Tibial nerve (tissue), 4 donors: ENCODE data around the gene SCAMP4. TPM values are rescaled to one million over a fixed set of nuclear protein-coding genes. Genes with fewer than 3 reads are reported as not detected.

Experiments used
- DNase-seq, 2 donors: peaks; one replicate each; pipeline ENCODE4 v3.0.0-alpha.2; 2019; ENCODE audit warnings: low spot score in 2 of 2
- H3K27ac ChIP-seq, 4 donors: fragments of 200-600 bp; sonication (generic) in 3 of 4; one replicate each; pipeline ENCODE4 v1.5.1; 2017 to 2019; ENCODE audit warnings: mild to moderate bottlenecking in 1 of 4
- H3K27me3 ChIP-seq, 2 donors: fragments of 200-600 bp; sonication (generic) in 1 of 2; one replicate each; pipeline versions ENCODE4 v1.5.1 to v1.6.0; 2017 to 2019
- H3K36me3 ChIP-seq, 3 donors: fragments of 200-600 bp; sonication (generic); one replicate each; pipeline ENCODE4 v1.5.1; 2018 to 2019
- H3K4me1 ChIP-seq, 4 donors: fragments of 200-600 bp; sonication (generic) in 3 of 4; one replicate each; pipeline ENCODE4 v1.5.1; 2017 to 2019
- H3K4me3 ChIP-seq, 4 donors: fragments of 200-600 bp; sonication (generic) in 3 of 4; one replicate each; pipeline ENCODE4 v1.5.1; 2017 to 2019; ENCODE audit warnings: mild to moderate bottlenecking in 1 of 4, moderate library complexity in 1 of 4
- H3K9me3 ChIP-seq, 4 donors: fragments of 200-600 bp; sonication (generic) in 3 of 4; one replicate each; pipeline ENCODE4 v1.5.1; 2017 to 2019
- EP300 ChIP-seq, 2 donors: sonication (generic); formaldehyde crosslinking; IDR thresholded peaks; one replicate each; pipeline ENCODE4 v1.6.1; 2017; ENCODE audit warnings: antibody characterized with exemption in 2 of 2, mild to moderate bottlenecking in 1 of 2
- POLR2A ChIP-seq, 2 donors: fragments of 450-650 bp; IDR thresholded peaks; one replicate each; pipeline ENCODE4 v1.6.1; 2017; ENCODE audit warnings: antibody characterized with exemption in 2 of 2, mild to moderate bottlenecking in 2 of 2, moderate library complexity in 2 of 2
- WGBS, 2 donors: methylation state at CpG; one replicate each; pipeline ENCODE4 v1.1.5; 2018; 5-methylcytosine and 5-hydroxymethylcytosine counted together
- total RNA-seq, 4 donors: library from RNA; depleted of rRNA; stranded (reverse); fragments of >200 nt; gene quantifications; one replicate each; pipeline ENCODE4 v1.1.0, GENCODE V29; 2016
- TF ChIP-seq, protein P1 (sequence below), 5 experiments: fragments of 200-600 bp in 3 of 5; fragments of 450-650 bp in 2 of 5; sonication (generic) in 3 of 5; IDR thresholded peaks; one replicate each; pipeline ENCODE4 v1.5.1; 2016 to 2019; ENCODE audit warnings: antibody characterized with exemption in 5 of 5, mild to moderate bottlenecking in 3 of 5, moderate library complexity in 2 of 5

The SCAMP4 gene
- total RNA-seq, 4 donors from 2014 or later, result 34.7 to 65.7 (median 56.2) TPM

GRCh38 chr19:1925544-1925943 lies 20.3 kb downstream of the SCAMP4 start:
- WGBS, 2 donors, result 86 to 87% methylated on average over 16 of the region's 16 CpGs
- Histone ChIP-seq H3K36me3 (peaks cover 0 to 51% (median 5%) of the 10 kb centered on the region in 3 donors), H3K4me3 (no peak overlapping the region)

GRCh38 chr19:1929021-1929742 lies 24.0 kb downstream of the SCAMP4 start:
- H3K4me3 ChIP-seq, result peak overlapping the region in 3 of 4 donors; percentile 32 to 43 (median 39)
- peaks cover 0 to 17% (median 9%) of the 10 kb centered on the region in 4 donors for H3K4me1 ChIP-seq
- peak; percentile 68 to 73 for DNase-seq
- H3K9me3 ChIP-seq, result no peaks in the 10 kb centered on the region
- H3K36me3 ChIP-seq, result peaks cover 0 to 16% (median 5%) of the 10 kb centered on the region in 3 donors
- TF ChIP-seq POLR2A (IDR thresholded peaks at IDR 0.05) (no peak), EP300 (IDR thresholded peaks at IDR 0.05) (peak; percentile 27 to 60)
- TF ChIP-seq, protein P1, sequence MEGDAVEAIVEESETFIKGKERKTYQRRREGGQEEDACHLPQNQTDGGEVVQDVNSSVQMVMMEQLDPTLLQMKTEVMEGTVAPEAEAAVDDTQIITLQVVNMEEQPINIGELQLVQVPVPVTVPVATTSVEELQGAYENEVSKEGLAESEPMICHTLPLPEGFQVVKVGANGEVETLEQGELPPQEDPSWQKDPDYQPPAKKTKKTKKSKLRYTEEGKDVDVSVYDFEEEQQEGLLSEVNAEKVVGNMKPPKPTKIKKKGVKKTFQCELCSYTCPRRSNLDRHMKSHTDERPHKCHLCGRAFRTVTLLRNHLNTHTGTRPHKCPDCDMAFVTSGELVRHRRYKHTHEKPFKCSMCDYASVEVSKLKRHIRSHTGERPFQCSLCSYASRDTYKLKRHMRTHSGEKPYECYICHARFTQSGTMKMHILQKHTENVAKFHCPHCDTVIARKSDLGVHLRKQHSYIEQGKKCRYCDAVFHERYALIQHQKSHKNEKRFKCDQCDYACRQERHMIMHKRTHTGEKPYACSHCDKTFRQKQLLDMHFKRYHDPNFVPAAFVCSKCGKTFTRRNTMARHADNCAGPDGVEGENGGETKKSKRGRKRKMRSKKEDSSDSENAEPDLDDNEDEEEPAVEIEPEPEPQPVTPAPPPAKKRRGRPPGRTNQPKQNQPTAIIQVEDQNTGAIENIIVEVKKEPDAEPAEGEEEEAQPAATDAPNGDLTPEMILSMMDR (IDR thresholded peaks at IDR 0.05), result peak; percentile 88 to 94 (median 92)
- 16 to 21% methylated on average over 34 to 41 of the region's 42 CpGs for WGBS, 2 donors
- H3K27me3 ChIP-seq, result no peaks in the 10 kb centered on the region
- peak overlapping the region in 1 of 4 donors; percentile 26 for H3K27ac ChIP-seq

More at GRCh38 chr19:1925544-1925943, 20.3 kb downstream of the SCAMP4 start:
- no peak for TF ChIP-seq EP300 (IDR thresholded peaks at IDR 0.05)
- no peak for TF ChIP-seq POLR2A (IDR thresholded peaks at IDR 0.05)
- TF ChIP-seq, protein P1 (IDR thresholded peaks at IDR 0.05), result no peak
- H3K27me3 ChIP-seq, result no peaks in the 10 kb centered on the region
- H3K27ac ChIP-seq, result no peak overlapping the region
- peaks cover 0 to 17% (median 9%) of the 10 kb centered on the region in 4 donors for H3K4me1 ChIP-seq
- DNase-seq, result no peak
- H3K9me3 ChIP-seq, result no peaks in the 10 kb centered on the region

DNA sequence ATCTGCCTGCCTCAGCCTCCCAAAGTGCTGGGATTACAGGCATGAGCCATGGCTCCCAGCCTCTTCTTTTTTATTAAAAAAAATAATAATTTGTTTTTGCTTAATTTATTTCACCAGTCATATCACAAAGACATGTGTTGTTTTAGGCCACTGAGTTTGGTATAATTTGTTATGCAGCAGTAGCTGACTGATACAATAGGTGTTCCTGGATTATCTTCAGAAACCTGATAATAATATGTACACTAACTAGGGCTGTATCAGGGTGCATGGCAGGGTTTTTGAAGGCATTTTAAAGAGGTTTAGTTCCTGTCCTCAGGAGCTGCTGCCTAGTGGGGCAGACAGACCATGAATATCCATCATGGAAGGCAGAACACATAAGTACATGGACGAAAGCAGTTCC lies 26.2 kb downstream of the SCAMP4 start:
- no peaks in the 10 kb centered on the region for H3K36me3 ChIP-seq
- WGBS, 2 donors, result 93 to 100% methylated on average over 1 of the region's 1 CpG
- TF ChIP-seq POLR2A (IDR thresholded peaks at IDR 0.05) (no peak), EP300 (IDR thresholded peaks at IDR 0.05) (no peak)
- TF ChIP-seq, protein P1 (IDR thresholded peaks at IDR 0.05), result no peak
- H3K4me1 ChIP-seq, result peaks cover 0 to 17% (median 9%) of the 10 kb centered on the region in 4 donors
- no peaks in the 10 kb centered on the region for H3K9me3 ChIP-seq
- no peak for DNase-seq
- H3K4me3 ChIP-seq, result no peak overlapping the region
- H3K27ac ChIP-seq, result no peak overlapping the region
- no peaks in the 10 kb centered on the region for H3K27me3 ChIP-seq

DNA sequence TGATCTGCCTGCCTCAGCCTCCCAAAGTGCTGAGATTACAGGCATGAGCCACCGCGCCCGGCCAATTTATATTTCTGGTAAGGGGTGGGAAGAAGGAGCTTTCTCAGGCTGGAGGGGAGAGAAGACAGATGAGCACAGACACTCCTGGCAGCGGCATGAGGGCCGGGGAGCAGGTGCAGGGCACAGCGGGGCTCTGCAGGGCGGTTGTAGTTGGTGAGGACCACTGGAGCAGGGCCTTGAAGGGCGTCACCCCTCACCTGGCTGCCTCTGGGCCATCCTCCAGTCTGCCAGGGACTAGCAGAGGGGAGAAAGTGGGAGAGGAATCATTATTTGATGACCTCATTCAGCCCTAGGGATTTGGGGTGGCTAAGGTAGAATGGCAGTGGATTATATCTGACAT lies 27.2 kb downstream of the SCAMP4 start:
- 86% methylated on average over 8 of the region's 8 CpGs for WGBS, 2 donors
- no peak overlapping the region for H3K27ac ChIP-seq
- no peak for DNase-seq

DNA sequence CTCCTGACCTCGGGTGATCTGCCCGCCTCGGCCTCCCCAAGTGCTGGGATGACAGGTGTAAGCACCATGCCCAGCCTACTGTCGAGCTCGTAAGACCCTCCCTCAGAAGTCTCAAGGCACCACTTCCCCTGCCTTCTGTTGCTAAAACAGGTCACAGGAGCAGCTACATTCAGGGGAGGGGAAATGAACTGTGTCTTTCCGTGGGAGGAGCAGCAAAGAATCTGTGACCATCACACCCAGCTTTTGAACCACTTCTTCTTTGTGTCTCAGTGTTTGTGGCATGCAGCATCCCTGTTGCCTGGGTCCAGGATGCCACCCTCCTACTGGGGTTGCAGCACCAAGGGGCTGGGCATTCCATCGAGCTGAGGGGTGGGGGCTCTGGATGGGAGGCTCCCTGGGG lies 28.0 kb downstream of the SCAMP4 start:
- no peak for DNase-seq
- H3K9me3 ChIP-seq, result no peaks in the 10 kb centered on the region
- no peaks in the 10 kb centered on the region for H3K27me3 ChIP-seq
- 59 to 75% methylated on average over 6 of the region's 7 CpGs for WGBS, 2 donors
- no peak overlapping the region for H3K27ac ChIP-seq
- TF ChIP-seq, protein P1 (IDR thresholded peaks at IDR 0.05), result no peak
- no peak for TF ChIP-seq POLR2A (IDR thresholded peaks at IDR 0.05)
- TF ChIP-seq EP300 (IDR thresholded peaks at IDR 0.05), result no peak
- no peaks in the 10 kb centered on the region for H3K36me3 ChIP-seq
- H3K4me1 ChIP-seq, result peaks cover 0 to 17% (median 9%) of the 10 kb centered on the region in 4 donors
- H3K4me3 ChIP-seq, result no peak overlapping the region

More for the DNA sequence above, 27.2 kb downstream of the SCAMP4 start:
- Histone ChIP-seq H3K4me3 (no peak overlapping the region), H3K4me1 (peaks cover 0 to 17% (median 9%) of the 10 kb centered on the region in 4 donors), H3K27me3 (no peaks in the 10 kb centered on the region), H3K36me3 (no peaks in the 10 kb centered on the region), H3K9me3 (no peaks in the 10 kb centered on the region)
- TF ChIP-seq EP300 (IDR thresholded peaks at IDR 0.05), result no peak
- TF ChIP-seq, protein P1 (IDR thresholded peaks at IDR 0.05), result no peak
- no peak for TF ChIP-seq POLR2A (IDR thresholded peaks at IDR 0.05)
